DMS53 treated with DMSO at 0.1 percent for 48 hours (cell line): ENCODE data around the gene TBC1D20.
"Not testable (repeated sequence)": the region's sequence is repeated elsewhere in the genome, so short reads cannot be mapped to it uniquely, and the experiment has no call there.

Source experiments
- DNase-seq: peaks from one replicate; lab custom pipeline; 2025; ENCODE audit not compliant: unreplicated experiment; lab: John Stamatoyannopoulos, UW

TBC1D20 gene

GRCh38 chr20:476561-477249, 14.4 kb upstream of the TBC1D20 start:
- DNase-seq, result not testable (repeated sequence)

DNA sequence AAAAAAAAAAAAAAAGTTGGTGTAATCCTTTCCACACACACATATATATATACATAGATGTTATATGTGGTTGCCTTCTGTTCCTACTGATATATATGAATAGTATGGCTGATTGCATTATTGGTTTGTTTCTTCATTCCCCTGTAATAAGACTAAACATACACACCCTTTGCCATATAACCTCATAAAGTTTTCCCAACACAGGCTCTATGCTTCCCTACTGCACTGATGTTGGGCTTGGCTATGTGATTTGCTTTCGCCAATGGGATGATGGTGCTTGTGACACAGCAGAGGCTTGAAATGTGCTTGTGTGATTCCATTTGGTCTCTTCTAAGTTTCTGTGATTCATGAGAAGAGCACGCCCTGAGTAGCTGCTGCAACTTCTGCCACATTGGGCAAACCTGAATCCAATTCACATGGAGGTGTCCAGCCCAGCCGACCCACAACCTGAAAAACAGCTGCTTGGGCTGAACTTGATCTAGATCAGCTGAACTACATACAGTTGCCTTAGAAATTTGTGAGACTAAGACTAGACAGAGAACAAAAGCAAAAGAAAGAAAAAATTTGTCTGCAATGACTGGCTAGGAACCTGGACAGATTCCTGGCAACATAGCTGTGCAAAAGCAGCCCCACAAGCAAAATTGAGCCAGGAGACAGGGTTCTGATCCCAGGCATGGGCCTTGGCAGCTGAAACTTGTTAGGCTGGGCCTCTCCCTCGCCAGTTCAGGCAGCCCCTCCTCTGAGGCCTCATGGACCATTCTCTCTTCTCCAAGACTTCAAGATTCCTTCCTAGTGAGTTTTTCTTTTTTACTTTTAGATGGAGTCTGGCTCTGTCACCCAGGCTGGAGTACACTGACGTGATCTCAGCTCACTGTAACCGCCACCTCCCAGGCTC, 13.4 kb upstream of the TBC1D20 start:
- DNase-seq, result no peak

DNA sequence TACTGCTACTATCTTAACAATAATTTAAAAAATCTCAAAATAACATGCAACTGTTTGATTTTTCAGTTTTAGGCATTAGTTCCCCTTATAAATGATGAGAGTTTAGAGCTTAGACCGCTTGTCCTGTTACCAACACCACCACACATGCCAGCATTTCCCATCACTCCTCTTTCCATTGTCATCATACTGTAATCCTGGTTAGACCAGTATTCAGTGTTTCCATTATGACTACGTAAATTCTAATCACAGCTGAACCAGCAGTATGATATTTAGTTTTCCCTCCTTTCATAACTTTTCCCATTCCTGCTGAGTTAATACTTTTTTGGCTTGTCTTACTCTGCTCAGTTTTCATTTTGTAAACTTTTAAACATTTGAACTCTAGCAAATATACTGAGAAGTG, 12.2 kb upstream of the TBC1D20 start:
- DNase-seq, result no peak

DNA sequence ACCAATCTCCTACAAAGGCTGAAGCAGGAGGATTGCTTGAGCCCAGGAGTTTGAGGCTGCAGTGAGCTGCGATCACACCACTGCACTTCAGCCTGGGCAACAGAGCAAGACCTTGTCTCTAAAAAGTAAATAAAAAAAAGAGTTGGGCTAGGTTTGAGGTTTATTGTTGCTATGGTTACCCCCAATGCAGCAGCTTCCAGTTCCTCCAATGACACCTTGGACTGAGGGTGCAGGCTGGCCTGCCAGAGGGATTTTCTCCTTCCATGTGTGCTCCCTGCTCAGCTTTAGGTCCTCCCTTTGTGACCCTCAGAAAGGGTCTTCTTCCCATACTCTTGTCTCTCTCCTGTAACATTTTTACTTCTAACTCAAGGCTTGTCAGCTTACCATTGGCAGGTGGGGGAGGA, 10.6 kb upstream of the TBC1D20 start:
- no peak for DNase-seq

DNA sequence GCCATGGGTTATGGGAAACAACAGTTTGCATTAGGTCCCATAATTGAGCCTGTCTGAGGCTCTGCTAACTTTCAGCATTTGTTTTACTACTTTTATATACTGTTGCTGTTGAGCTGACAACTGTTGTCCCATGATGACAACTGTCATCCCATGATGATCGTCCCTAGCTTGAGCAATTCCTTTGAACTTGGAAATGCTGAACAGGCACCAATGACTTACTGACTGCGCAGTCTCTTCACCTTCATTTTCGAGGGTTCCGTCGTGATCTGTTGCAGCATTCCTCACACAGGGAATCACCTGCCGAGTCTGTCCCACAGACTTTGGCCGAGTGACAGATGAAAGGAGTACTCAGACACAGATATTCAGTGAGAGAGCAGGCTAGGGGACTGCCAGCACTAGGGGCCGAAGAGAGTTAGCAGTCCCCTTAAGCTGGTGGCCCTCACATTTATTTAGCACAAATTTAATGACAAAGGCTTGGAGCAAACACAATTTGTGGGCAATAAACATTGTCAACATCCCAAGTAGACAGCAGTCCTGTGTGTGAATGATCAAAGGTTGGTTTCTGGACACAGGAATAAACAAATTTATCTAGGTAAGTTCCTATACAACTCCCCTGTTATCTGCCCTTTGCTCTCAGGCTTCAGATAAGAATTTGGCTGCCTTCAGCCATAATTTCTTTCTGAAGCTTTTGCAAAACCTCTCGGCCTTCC, 10.0 kb upstream of the TBC1D20 start:
- no peak for DNase-seq

DNA sequence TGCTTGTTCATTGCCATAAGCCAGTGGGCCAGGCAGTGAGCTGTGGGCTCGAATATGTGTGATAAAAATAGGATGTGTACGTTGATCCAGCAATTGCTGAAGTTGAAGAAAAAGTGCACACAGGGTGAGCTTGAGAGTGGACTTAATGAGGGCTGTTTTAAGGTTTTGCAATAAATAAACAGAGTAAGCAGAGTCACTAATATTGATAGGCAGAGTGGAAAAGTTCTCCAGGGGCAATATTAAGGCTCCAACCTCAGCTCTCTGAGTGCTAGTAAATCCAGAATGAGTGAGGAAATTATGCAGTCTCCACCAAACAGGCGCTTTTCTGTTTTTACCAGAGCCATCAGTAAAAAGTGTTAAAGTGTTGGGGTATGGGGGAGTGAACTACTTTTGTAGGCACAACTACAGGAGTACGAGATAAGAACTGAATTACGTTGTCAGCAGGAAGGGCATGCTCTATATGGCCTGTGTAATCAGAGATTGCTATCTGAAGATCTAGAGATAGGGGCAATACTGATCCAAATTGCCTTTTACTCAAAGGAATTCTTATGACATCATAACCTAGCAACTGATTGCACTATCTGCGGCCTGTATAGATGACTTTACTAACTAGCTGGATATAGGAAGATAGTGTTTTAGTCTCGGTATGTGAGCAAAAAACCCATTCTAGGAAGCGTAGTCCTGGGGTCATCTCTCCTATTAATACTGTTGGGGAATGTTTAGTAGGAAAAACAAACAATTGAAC, 7.6 kb upstream of the TBC1D20 start:
- DNase-seq, result no peak

GRCh38 chr20:467755-468154, 5.4 kb upstream of the TBC1D20 start:
- DNase-seq, result no peak

DNA sequence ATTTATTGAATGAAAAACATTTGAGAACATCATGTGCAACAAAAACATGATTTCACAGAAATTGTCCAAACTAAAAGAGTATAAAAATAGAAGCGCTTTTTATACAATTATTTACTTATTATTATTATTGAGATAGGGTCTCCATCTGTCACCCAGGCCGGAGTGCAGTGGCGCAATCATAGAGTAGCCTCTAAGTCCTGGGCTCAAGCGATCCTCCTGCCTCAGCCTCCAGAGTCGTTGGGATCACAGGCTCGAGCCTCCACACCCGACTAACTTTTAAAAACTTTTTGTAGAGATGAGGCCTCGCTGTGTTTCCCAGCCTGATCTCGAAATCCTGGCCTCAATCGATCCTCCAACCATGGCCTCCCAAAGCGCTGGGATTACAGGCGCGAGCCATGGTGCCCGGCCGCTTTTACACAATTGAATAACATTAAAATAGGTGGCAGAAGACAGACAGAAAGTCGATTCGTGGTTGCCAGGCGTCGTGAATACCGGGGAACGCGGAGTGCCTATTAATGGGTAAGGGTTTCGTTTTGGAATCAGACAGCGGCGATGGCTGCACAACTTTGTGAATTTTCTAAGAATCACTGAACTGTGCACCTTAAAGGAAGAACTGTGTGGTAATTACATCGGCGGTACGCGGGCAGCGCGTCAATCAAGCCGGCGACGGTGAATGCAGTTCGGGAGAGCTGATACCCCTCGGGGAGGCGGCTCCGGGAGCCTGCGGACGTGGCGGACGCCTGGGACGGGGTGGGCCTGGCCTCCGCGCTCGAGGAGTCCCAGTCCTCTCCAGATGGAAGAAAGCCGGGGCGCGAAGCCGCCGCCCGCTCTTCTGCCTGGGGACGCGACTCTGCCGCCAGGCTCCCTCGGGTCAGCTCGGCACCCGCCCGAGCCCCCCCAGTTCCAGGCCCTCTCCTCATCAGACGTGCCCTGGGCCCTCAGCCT, 807 bp downstream of the TBC1D20 start:
- DNase-seq, result peak; percentile 18

GRCh38 chr20:460707-461106, 1.6 kb downstream of the TBC1D20 start:
- DNase-seq, result no peak

DNA sequence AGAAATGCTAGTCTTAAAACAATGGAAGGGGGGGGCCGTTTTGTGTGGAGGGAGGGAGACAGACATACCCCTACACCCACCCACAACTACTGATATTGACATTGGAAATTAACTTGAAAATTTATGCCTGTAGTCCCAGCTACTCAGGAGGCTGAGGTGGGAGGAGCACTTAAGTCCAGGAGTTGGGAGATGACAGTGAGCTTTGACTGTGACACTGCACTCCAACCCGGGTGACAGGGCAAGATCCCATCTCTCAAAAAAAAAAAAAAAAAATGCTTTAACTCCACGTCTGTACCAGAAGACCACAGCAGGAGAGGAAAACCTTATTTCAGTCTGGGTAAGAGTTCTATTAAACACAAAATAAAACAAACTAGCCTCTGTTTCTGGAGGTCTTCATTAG, 2.2 kb downstream of the TBC1D20 start:
- no peak for DNase-seq

GRCh38 chr20:458776-459175, 3.6 kb downstream of the TBC1D20 start:
- DNase-seq, result no peak

- no peak for DNase-seq
Observed at GRCh38 chr20:454951-455350, 7.4 kb downstream of the TBC1D20 start.

GRCh38 chr20:452021-452420, 10.3 kb downstream of the TBC1D20 start:
- DNase-seq, result not testable (repeated sequence)

- no peak for DNase-seq
Observed at GRCh38 chr20:445514-446336, 16.6 kb downstream of the TBC1D20 start.

DNA sequence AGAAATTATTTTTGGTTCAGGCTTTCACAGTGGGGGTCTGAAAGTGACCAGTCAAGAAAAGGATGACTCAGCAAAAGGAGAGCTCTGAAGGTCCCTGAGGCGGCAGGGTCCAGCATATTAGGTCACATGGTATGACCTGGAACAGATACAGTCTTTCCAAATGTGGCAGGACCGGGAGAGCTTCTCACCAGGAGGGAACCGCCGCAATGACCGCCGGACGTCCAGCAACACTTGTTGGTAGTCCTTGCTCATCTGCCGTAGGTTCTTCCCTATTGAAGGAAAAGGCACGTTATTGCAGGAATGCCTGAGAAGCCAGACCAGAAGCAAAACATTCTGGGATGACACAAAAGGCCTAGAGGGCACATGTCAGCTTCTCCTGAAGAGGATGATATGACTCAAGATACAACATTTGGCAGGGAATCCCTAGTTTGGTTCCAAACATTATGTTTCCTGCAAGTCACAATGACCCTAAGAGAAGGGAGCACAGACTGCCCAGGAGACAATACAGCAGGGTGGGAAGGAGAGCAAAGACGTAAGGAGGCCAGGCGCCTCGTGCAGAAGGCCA, 17.4 kb downstream of the TBC1D20 start:
- no peak for DNase-seq

- DNase-seq, result no peak
Observed at GRCh38 chr20:444117-444516, 18.2 kb downstream of the TBC1D20 start.

DNA sequence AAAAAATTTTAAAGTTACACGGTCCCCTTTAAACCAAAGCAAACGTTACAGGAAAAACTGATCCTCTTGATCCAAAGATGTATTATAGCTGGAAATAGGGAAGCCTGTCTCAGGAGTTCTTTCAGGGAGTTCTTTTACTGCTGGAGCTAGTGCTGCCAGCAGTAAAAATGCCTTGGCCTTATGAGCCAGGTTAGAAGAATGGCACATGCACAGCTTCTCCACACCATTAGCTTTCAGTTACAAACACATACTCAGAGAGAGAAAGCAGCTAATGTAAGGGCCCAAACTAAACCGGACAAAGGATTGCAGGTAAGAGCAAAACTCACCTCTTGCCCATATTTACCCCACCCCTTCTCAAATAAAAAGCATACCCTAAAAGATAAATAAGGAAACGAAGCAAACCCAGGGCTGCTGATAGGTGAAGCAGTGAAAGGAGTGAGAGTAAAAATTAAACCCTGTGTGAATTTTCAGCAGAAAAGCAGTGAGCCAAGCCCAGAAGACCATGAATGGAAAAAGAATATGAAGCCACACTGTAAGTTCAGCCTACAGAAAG, 19.0 kb downstream of the TBC1D20 start:
- no peak for DNase-seq

DNA sequence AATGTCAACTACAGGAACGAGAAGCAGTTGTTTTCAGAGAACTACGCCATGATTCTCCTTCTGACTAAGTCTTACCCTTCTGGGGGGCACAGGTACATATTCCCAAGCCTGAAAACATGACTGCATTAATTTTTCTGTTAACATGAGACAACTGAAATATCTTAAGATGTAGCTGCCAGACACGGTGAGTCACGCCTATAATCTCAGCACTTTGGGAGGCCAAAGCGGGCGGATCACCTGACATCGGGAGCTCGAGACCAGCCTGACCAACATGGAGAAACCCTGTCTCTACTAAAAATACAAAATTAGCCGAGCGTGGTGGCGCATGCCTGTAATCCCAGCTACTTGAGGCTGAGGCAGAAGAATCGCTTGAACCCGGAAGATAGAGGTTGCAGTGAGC, 21.7 kb downstream of the TBC1D20 start:
- no peak for DNase-seq
